ENCODE data around the gene TMUB1. TPM values are rescaled to one million over a fixed set of nuclear protein-coding genes. Genes with fewer than 3 reads are reported as not detected.
A peak's percentile ranks its signal among the peaks of the same experiment; 100 is the strongest.

The TMUB1 gene
- total and polyA plus RNA-seq, 9 of the 15 experiments (the other 6 are each of a cell fraction or from before 2014, with no cell fraction given), result 0.14 to 241 (median 74.1) TPM

GRCh38 chr7:151062399-151063211 is 20.7 kb downstream of the TMUB1 start (continued):
- TF ChIP-seq HDAC2 (IDR thresholded peaks at IDR 0.05), result peak; percentile 95
- no peak for TF ChIP-seq FOXJ3 (CRISPR knock-in tag; IDR thresholded peaks at IDR 0.05)
- TF ChIP-seq, protein P1, sequence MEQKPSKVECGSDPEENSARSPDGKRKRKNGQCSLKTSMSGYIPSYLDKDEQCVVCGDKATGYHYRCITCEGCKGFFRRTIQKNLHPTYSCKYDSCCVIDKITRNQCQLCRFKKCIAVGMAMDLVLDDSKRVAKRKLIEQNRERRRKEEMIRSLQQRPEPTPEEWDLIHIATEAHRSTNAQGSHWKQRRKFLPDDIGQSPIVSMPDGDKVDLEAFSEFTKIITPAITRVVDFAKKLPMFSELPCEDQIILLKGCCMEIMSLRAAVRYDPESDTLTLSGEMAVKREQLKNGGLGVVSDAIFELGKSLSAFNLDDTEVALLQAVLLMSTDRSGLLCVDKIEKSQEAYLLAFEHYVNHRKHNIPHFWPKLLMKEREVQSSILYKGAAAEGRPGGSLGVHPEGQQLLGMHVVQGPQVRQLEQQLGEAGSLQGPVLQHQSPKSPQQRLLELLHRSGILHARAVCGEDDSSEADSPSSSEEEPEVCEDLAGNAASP (IDR thresholded peaks at IDR 0.05), result no peak
- TF ChIP-seq U2AF2 (optimal IDR thresholded peaks at IDR 0.05; ENCODE audit: low read depth, low read length), result no peak
- no peak for TF ChIP-seq PPARD (CRISPR knock-in tag; IDR thresholded peaks at IDR 0.05)
- TF ChIP-seq KLF6 (CRISPR knock-in tag; IDR thresholded peaks at IDR 0.05; ENCODE audit: borderline replicate concordance), result no peak
- no peak for TF ChIP-seq ZNF589 (CRISPR knock-in tag; IDR thresholded peaks at IDR 0.05; ENCODE audit: low read depth)
- TF ChIP-seq NR4A1 (CRISPR knock-in tag; IDR thresholded peaks at IDR 0.05), result 0 out of 2 replicates have a peak, but pooled peaks have one; percentile 15
- TF ChIP-seq NR4A1 (tag; IDR thresholded peaks at IDR 0.05), result no peak; the same call in 1 of the 2 replicates
- TF ChIP-seq CBX1 (IDR thresholded peaks at IDR 0.05; ENCODE audit: low read depth), result peak; percentile 1; the same call in 1 of the 2 replicates
- TF ChIP-seq, protein P2, sequence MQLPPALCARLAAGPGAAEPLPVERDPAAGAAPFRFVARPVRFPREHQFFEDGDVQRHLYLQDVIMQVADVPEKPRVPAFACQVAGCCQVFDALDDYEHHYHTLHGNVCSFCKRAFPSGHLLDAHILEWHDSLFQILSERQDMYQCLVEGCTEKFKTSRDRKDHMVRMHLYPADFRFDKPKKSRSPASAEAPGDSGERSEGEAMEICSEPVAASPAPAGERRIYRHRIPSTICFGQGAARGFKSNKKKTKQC (CRISPR knock-in tag; IDR thresholded peaks at IDR 0.05), result no peak
- peak; percentile 55; the same call in 1 of the 2 replicates for TF ChIP-seq ZNF224 (CRISPR knock-in tag; IDR thresholded peaks at IDR 0.05)
- TF ChIP-seq YY1 (IDR thresholded peaks at IDR 0.05; ENCODE audit: borderline replicate concordance in 1 of 3, control insufficient read depth in 1 of 3, extremely low read depth in 1 of 3, insufficient read depth in 3 of 3, insufficient read length in 1 of 3, insufficient replicate concordance in 2 of 3, low read depth in 1 of 3, low read length in 2 of 3), result peak in 1 of 3 experiments; percentile 13
- TF ChIP-seq ZBTB17 (CRISPR knock-in tag; IDR thresholded peaks at IDR 0.05), result peak; percentile 17; the same call in 1 of the 2 replicates
- TF ChIP-seq, protein P3, sequence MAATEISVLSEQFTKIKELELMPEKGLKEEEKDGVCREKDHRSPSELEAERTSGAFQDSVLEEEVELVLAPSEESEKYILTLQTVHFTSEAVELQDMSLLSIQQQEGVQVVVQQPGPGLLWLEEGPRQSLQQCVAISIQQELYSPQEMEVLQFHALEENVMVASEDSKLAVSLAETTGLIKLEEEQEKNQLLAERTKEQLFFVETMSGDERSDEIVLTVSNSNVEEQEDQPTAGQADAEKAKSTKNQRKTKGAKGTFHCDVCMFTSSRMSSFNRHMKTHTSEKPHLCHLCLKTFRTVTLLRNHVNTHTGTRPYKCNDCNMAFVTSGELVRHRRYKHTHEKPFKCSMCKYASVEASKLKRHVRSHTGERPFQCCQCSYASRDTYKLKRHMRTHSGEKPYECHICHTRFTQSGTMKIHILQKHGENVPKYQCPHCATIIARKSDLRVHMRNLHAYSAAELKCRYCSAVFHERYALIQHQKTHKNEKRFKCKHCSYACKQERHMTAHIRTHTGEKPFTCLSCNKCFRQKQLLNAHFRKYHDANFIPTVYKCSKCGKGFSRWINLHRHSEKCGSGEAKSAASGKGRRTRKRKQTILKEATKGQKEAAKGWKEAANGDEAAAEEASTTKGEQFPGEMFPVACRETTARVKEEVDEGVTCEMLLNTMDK (IDR thresholded peaks at IDR 0.05; ENCODE audit: borderline replicate concordance, insufficient read depth, low read depth, low read length, poor library complexity, severe bottlenecking), result no peak
- TF ChIP-seq LEF1 (IDR thresholded peaks at IDR 0.05), result no peak; the same call in 1 of the 2 replicates
- TF ChIP-seq, protein P4, sequence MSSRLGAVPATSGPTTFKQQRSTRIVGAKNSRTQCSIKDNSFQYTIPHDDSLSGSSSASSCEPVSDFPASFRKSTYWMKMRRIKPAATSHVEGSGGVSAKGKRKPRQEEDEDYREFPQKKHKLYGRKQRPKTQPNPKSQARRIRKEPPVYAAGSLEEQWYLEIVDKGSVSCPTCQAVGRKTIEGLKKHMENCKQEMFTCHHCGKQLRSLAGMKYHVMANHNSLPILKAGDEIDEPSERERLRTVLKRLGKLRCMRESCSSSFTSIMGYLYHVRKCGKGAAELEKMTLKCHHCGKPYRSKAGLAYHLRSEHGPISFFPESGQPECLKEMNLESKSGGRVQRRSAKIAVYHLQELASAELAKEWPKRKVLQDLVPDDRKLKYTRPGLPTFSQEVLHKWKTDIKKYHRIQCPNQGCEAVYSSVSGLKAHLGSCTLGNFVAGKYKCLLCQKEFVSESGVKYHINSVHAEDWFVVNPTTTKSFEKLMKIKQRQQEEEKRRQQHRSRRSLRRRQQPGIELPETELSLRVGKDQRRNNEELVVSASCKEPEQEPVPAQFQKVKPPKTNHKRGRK (tag; IDR thresholded peaks at IDR 0.05), result no peak
- TF ChIP-seq POLR2AphosphoS5 (IDR thresholded peaks at IDR 0.05; ENCODE audit: control insufficient read depth, insufficient read depth, low read depth, low read length), result peak; percentile 49; the same call in 1 of the 2 replicates
- no peak for TF ChIP-seq ZNF644 (tag; IDR thresholded peaks at IDR 0.05; ENCODE audit: low read depth)
- TF ChIP-seq ZNF146 (CRISPR knock-in tag; IDR thresholded peaks at IDR 0.05; ENCODE audit: unreplicated experiment), result no peak
- peak; percentile 96 for TF ChIP-seq CBFB (CRISPR knock-in tag; IDR thresholded peaks at IDR 0.05)
- TF ChIP-seq TARDBP (IDR thresholded peaks at IDR 0.05), result no peak
- no peak for TF ChIP-seq ZNF717 (CRISPR knock-in tag; IDR thresholded peaks at IDR 0.05)

Data from K562 (cell line).